ENCODE results near the gene HLA-DQB2. TPM values are rescaled to one million over a fixed set of nuclear protein-coding genes. Genes with fewer than 3 reads are reported as not detected.
"Not testable (repeated sequence)": the region's sequence is repeated elsewhere in the genome, so short reads cannot be mapped to it uniquely, and the experiment has no call there.

HLA-DQB2 gene
- total RNA-seq, 2 experiments from 2014 or later, result 5.1 TPM; not detected in 1

GRCh38 chr6:32785781-32786533 lies 22.6 kb upstream of the HLA-DQB2 start:
- intact Hi-C loops (cut with micrococcal nuclease; ENCODE audit: unreplicated experiment), result loop anchor here (1.0 to 2.0 kb wide), 3 partner anchors 86 to 371 kb away; no protein-coding TSS in a partner anchor
- Histone ChIP-seq H4K20me1 (ENCODE audit: insufficient read depth, low read length) (no peaks in the 10 kb centered on the region), H3K9me2 (ENCODE audit: insufficient read depth, low read length) (no peaks in the 10 kb centered on the region), H2AFZ (ENCODE audit: low read length) (no peak overlapping the region; the same call in 1 of the 2 replicates), H3K4me1 (ENCODE audit: insufficient read depth, low read length, poor library complexity, severe bottlenecking) (no peaks in the 10 kb centered on the region), H3K79me2 (ENCODE audit: insufficient read depth, low read depth, low read length) (no peaks in the 10 kb centered on the region), H3K4me2 (ENCODE audit: low read length) (no peak overlapping the region), H3K27ac (ENCODE audit: low read depth, low read length, poor library complexity, severe bottlenecking) (no peak overlapping the region), H3K36me3 (ENCODE audit: insufficient read depth, low read length) (no peaks in the 10 kb centered on the region), H3K9me3 (ENCODE audit: low read length) (no peaks in the 10 kb centered on the region), H3K4me3 (ENCODE audit: low read depth, low read length, poor library complexity, severe bottlenecking) (no peak overlapping the region)
- no peak for TF ChIP-seq EZH2phosphoT487 (IDR thresholded peaks at IDR 0.05; ENCODE audit: borderline replicate concordance, low read depth, low read length)
- TF ChIP-seq, protein P1, sequence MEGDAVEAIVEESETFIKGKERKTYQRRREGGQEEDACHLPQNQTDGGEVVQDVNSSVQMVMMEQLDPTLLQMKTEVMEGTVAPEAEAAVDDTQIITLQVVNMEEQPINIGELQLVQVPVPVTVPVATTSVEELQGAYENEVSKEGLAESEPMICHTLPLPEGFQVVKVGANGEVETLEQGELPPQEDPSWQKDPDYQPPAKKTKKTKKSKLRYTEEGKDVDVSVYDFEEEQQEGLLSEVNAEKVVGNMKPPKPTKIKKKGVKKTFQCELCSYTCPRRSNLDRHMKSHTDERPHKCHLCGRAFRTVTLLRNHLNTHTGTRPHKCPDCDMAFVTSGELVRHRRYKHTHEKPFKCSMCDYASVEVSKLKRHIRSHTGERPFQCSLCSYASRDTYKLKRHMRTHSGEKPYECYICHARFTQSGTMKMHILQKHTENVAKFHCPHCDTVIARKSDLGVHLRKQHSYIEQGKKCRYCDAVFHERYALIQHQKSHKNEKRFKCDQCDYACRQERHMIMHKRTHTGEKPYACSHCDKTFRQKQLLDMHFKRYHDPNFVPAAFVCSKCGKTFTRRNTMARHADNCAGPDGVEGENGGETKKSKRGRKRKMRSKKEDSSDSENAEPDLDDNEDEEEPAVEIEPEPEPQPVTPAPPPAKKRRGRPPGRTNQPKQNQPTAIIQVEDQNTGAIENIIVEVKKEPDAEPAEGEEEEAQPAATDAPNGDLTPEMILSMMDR (conservative IDR thresholded peaks at IDR 0.05; ENCODE audit: low read length), result peak; percentile 85
- BruUV-seq (replicated peaks), result no TSS peak
- CTCF ChIA-PET (ENCODE audit: unreplicated experiment), result interaction anchor here (0.6 to 1.1 kb wide), 2 partner anchors 15 to 373 kb away, joined by 3 to 4 read pairs; no protein-coding TSS in a partner anchor
- peak; percentile 73 for DNase-seq (ENCODE audit: low spot score)
- POLR2A ChIA-PET, result interaction anchor here (0.6 to 1.0 kb wide), 5 partner anchors 10 to 656 kb away, joined by 3 to 4 read pairs (median 4); partner anchors contain the start of gene FKBPL

- H3K79me2 ChIP-seq (ENCODE audit: insufficient read depth, low read depth, low read length); H3K4me1 ChIP-seq (ENCODE audit: insufficient read depth, low read length, poor library complexity, severe bottlenecking); CTCF ChIA-PET (ENCODE audit: unreplicated experiment); H4K20me1 ChIP-seq (ENCODE audit: insufficient read depth, low read length); H3K36me3 ChIP-seq (ENCODE audit: insufficient read depth, low read length); H3K9me2 ChIP-seq (ENCODE audit: insufficient read depth, low read length); H3K9me3 ChIP-seq (ENCODE audit: low read length); H3K4me3 ChIP-seq (ENCODE audit: low read depth, low read length, poor library complexity, severe bottlenecking); BruUV-seq (replicated peaks); H3K4me2 ChIP-seq (ENCODE audit: low read length); intact Hi-C loops (cut with micrococcal nuclease; ENCODE audit: unreplicated experiment); H2AFZ ChIP-seq (ENCODE audit: low read length); DNase-seq (ENCODE audit: low spot score); H3K27ac ChIP-seq (ENCODE audit: low read depth, low read length, poor library complexity, severe bottlenecking): not testable (repeated sequence)
- POLR2A ChIA-PET, result interaction anchor here (1.5 kb wide), 1 partner anchor 15 kb away, joined by 3 read pairs; no protein-coding TSS in a partner anchor
Measured at GRCh38 chr6:32782923-32783322, 19.6 kb upstream of the HLA-DQB2 start.

GRCh38 chr6:32779036-32779435 lies 15.7 kb upstream of the HLA-DQB2 start:
- H3K9me3 ChIP-seq (ENCODE audit: low read length), result no peaks in the 10 kb centered on the region
- no peak for DNase-seq (ENCODE audit: low spot score)
- CTCF ChIA-PET (ENCODE audit: unreplicated experiment), result no interaction called here
- H3K36me3 ChIP-seq (ENCODE audit: insufficient read depth, low read length), result no peaks in the 10 kb centered on the region
- no peak overlapping the region for H3K4me3 ChIP-seq (ENCODE audit: low read depth, low read length, poor library complexity, severe bottlenecking)
- TF ChIP-seq, protein P1 (conservative IDR thresholded peaks at IDR 0.05; ENCODE audit: low read length), result no peak
- no peak for TF ChIP-seq EZH2phosphoT487 (IDR thresholded peaks at IDR 0.05; ENCODE audit: borderline replicate concordance, low read depth, low read length)
- H3K4me1 ChIP-seq (ENCODE audit: insufficient read depth, low read length, poor library complexity, severe bottlenecking), result no peaks in the 10 kb centered on the region
- no peak overlapping the region for H3K4me2 ChIP-seq (ENCODE audit: low read length)
- no peaks in the 10 kb centered on the region for H3K79me2 ChIP-seq (ENCODE audit: insufficient read depth, low read depth, low read length)
- H3K27ac ChIP-seq (ENCODE audit: low read depth, low read length, poor library complexity, severe bottlenecking), result no peak overlapping the region
- no peaks in the 10 kb centered on the region for H4K20me1 ChIP-seq (ENCODE audit: insufficient read depth, low read length)
- H2AFZ ChIP-seq (ENCODE audit: low read length), result no peak overlapping the region
- no TSS peak for BruUV-seq (replicated peaks)
- intact Hi-C loops (cut with micrococcal nuclease; ENCODE audit: unreplicated experiment), result no loop called here
- POLR2A ChIA-PET, result interaction anchor here (0.9 to 1.3 kb wide), 2 partner anchors 67 to 333 kb away, joined by 3 to 6 read pairs; no protein-coding TSS in a partner anchor
- no peaks in the 10 kb centered on the region for H3K9me2 ChIP-seq (ENCODE audit: insufficient read depth, low read length)
